Heart left ventricle (tissue), 16 donors: ENCODE data around the gene ZNF835. TPM values are rescaled to one million over a fixed set of nuclear protein-coding genes. Genes with fewer than 3 reads are reported as not detected.

Experiments used
- ATAC-seq, 4 donors: fragments of 200-7000 bp; cut with Tn5 transposase; one replicate each; pipeline ENCODE4 v1.9.1; 2020 to 2022; ENCODE audit warnings: moderate library complexity in 4 of 4, mild to moderate bottlenecking in 3 of 4, moderate number of reproducible peaks in 1 of 4
- DNase-seq, 5 donors: peaks; one replicate each; pipeline ENCODE4 v3.0.0-alpha.2; 2020
- H3K27ac ChIP-seq, 12 donors: fragments of 200-600 bp; sonication (generic) in 4 of 12; one replicate each; pipeline versions ENCODE4 v1.5.0 to v1.8.0; 2016 to 2022; ENCODE audit warnings: mild to moderate bottlenecking in 2 of 12
- H3K27me3 ChIP-seq, 9 donors: fragments of 200-600 bp; sonication (generic) in 2 of 9; one replicate each; pipeline versions ENCODE4 v1.5.1 to v1.8.0; 2016 to 2022; ENCODE audit warnings: mild to moderate bottlenecking in 3 of 9
- H3K36me3 ChIP-seq, 9 donors: fragments of 200-600 bp; sonication (generic) in 2 of 9; one replicate each; pipeline versions ENCODE4 v1.5.0 to v1.8.0; 2018 to 2022; ENCODE audit warnings: mild to moderate bottlenecking in 2 of 9
- H3K4me1 ChIP-seq, 12 donors: fragments of 200-600 bp; sonication (generic) in 4 of 12; one replicate each; pipeline versions ENCODE4 v1.5.0 to v1.8.0; 2016 to 2022; ENCODE audit warnings: mild to moderate bottlenecking in 3 of 12
- H3K4me3 ChIP-seq, 12 donors: fragments of 200-600 bp; sonication (generic) in 4 of 12; one replicate each; pipeline versions ENCODE4 v1.5.0 to v1.8.0; 2017 to 2022; ENCODE audit warnings: mild to moderate bottlenecking in 9 of 12, moderate library complexity in 4 of 12
- H3K9me3 ChIP-seq, 12 donors: fragments of 200-600 bp; sonication (generic) in 4 of 12; one replicate each; pipeline versions ENCODE4 v1.5.0 to v1.8.0; 2016 to 2022; ENCODE audit warnings: mild to moderate bottlenecking in 1 of 12
- CTCF ChIP-seq, 12 donors: fragments of 200-600 bp; sonication (generic) in 4 of 12; IDR thresholded peaks; one replicate each; pipeline versions ENCODE4 v1.5.0 to v1.8.0; 2018 to 2022; ENCODE audit warnings: antibody characterized with exemption in 12 of 12, mild to moderate bottlenecking in 5 of 12
- POLR2A ChIP-seq, 2 donors: fragments of 450-650 bp; IDR thresholded peaks; one replicate each; pipeline ENCODE4 v1.6.1; 2017; ENCODE audit warnings: antibody characterized with exemption in 2 of 2, mild to moderate bottlenecking in 2 of 2, moderate library complexity in 2 of 2
- WGBS, 4 donors: extraction: QIAGEN DNeasy Blood & Tissue Kit in 2 of 4; methylation state at CpG; one replicate each; pipeline versions ENCODE4 v1.1.5 to v1.1.7; 2013 to 2018; 5-methylcytosine and 5-hydroxymethylcytosine counted together
- intact Hi-C, 10 donors: fragments of 100-400 bp; cut with DNase I; formaldehyde crosslinking; loops; one replicate each; pipeline versions ENCODE4 v1.11.1 to v1.14.2; 2022
- polyA plus RNA-seq, 2 donors: library from polyadenylated mRNA; stranded (reverse); fragments of 200-250 nt; gene quantifications; one replicate each; pipeline ENCODE4 v1.2.3, GENCODE V29; 2013
- total RNA-seq, 9 donors: library from RNA; depleted of rRNA in 2 of 9; stranded (reverse); fragments of >200 nt in 2 of 9; fragmentation: NEBNext Ultra II Directional in 3 of 9; extraction: Animal tissue kit (Norgen Biotek cat#: 25700) in 3 of 9; gene quantifications; one replicate each; pipeline versions ENCODE4 v1.1.0 to v1.2.4, GENCODE V29; 2016 to 2023
- donor health status: ischemic (EF 13 %, LVEDD 7.1; RV severe dilation, severe dysfunction).
- donor health status: healthy with polysubstance abuse.
- donor health status: DM: no; HTN: yes; CAD: no.
- donor health status: DM: no; HTN: no; CAD: no.
- donor health status: ischemic (EF 25% LVEDD 6.9; RV normal size, moderate dysfunction).
- donor health status: ischemic (EF 25% LVEDD 5.7; RV mildly dilated, moderate dysfunction).
- donor health status: healthy.
- donor health status: DM: yes; HTN: yes; CAD: no.
- donor health status: ischemic (EF 35%, LVEDD 5.7; RV mildly dilated, moderate dysfunction).
- donor health status: nonischemic (EF 11% LVEDD 7.7; RV severe dilation, severe dysfunction).
- donor health status: DM: yes; HTN: yes; CAD: no.
- donor health status: PGD.
- donor health status: ischemic (EF 29% LVEDD 5.4; RV normal size, mild dysfunction).
- donor health status: nonischemic (EF 23%, LVEDD 6.1; RV moderate dilation, normal function).

The ZNF835 gene
- total and polyA plus RNA-seq, 11 donors = 1.2 to 16.0 (median 4.7) TPM

DNA sequence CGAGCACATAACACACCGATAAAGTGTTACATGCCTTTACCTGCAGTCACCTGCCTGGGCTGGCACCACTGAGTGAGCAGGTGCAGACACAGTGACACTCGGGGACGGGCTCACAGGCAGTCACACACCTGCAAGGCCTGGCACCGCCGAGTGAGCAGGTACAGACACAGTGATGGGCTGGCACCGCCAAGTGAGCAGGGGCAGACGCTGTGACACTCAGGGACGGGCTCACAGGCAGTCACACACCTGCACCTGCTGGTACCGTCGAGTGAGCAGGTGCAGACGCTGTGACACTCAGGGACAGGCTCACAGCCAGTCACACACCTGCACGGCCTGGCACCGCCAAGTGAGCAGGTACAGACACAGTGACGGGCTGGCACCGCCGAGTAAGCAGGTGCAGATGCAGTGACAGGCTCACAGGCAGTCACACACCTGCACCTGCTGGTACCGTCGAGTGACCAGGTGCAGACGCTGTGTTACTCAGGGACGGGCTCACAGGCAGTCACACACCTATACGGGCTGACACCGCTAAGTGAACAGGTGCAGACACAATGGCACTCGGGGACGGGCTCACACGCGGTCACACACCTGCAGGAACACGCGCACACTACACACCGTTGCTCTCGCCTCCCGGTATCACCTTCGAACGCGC, 470 bp downstream of the ZNF835 start:
- H3K27ac ChIP-seq = peak overlapping the region in 10 of 12 donors; percentile 43 to 83 (median 61)
- H3K9me3 ChIP-seq = no peaks in the 10 kb centered on the region
- intact Hi-C loops = loop anchor here in 2 of 10 donors (5.0 kb wide), 2 partner anchors 74 to 164 kb away; partner anchors contain the start of genes ZNF471 (in 1 of the 2) and ZNF71 (in 1 of the 2)
- no peak for TF ChIP-seq CTCF (IDR thresholded peaks at IDR 0.05)
- no peak for TF ChIP-seq POLR2A (IDR thresholded peaks at IDR 0.05)
- H3K36me3 ChIP-seq = no peaks in the 10 kb centered on the region
- ATAC-seq (peak in 2 of 4 donors; percentile 2 to 41), DNase-seq (peak in 3 of 5 donors; percentile 13 to 42 (median 29))
- peak overlapping the region; percentile 57 to 91 (median 82) for H3K4me3 ChIP-seq
- peaks cover 0 to 20% (median 12%) of the 10 kb centered on the region in 12 donors for H3K4me1 ChIP-seq
- WGBS, 4 donors = 28 to 36% (median 32%) methylated on average over 25 to 35 of the region's 35 CpGs
- H3K27me3 ChIP-seq = no peaks in the 10 kb centered on the region

GRCh38 chr19:56670401-56670960, 1.1 kb downstream of the ZNF835 start:
- 72 to 87% (median 83%) methylated on average over 10 to 17 of the region's 17 CpGs for WGBS, 4 donors
- Histone ChIP-seq H3K9me3 (no peaks in the 10 kb centered on the region), H3K36me3 (no peaks in the 10 kb centered on the region), H3K4me1 (peaks cover 0 to 20% (median 12%) of the 10 kb centered on the region in 12 donors), H3K4me3 (peak overlapping the region in 11 of 12 donors; percentile 65 to 91 (median 82)), H3K27ac (no peak overlapping the region), H3K27me3 (no peaks in the 10 kb centered on the region)
- ATAC-seq = peak in 1 of 4 donors; percentile 2
- no peak for TF ChIP-seq POLR2A (IDR thresholded peaks at IDR 0.05)
- no peak for TF ChIP-seq CTCF (IDR thresholded peaks at IDR 0.05)
- intact Hi-C loops = loop anchor here in 2 of 10 donors (5.0 kb wide), 2 partner anchors 73 to 163 kb away; partner anchors contain the start of genes ZNF471 (in 1 of the 2) and ZNF71 (in 1 of the 2)
- DNase-seq = no peak

DNA sequence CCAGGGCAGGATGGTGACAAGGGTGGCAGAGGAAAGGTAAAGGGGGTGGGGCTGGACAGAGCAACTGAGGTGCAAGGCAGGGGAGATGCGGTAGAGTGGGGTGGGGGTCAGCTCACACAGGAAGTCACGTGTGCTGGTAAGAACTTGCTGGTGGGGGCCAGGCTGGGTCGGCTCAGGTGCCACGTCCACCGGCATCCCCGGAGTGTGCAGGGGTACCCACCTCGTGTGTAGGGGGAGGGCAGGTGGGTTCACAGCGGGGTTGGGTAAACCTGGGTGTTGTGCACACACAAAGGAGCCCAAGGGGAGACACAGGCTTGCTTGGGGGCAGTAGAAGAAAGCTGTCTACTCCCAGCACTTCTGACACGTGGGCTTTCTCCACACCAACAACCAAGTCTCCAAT, 2.9 kb downstream of the ZNF835 start:
- no peaks in the 10 kb centered on the region for H3K27me3 ChIP-seq
- intact Hi-C loops = loop anchor here in 2 of 10 donors (5.0 to 10.0 kb wide), 2 partner anchors 71 to 164 kb away; partner anchors contain the start of genes ZNF471 (in 1 of the 2) and ZNF71 (in 1 of the 2)
- peaks cover 0 to 20% (median 12%) of the 10 kb centered on the region in 12 donors for H3K4me1 ChIP-seq
- no peak overlapping the region for H3K27ac ChIP-seq
- no peak overlapping the region for H3K4me3 ChIP-seq
- TF ChIP-seq CTCF (IDR thresholded peaks at IDR 0.05) (no peak), POLR2A (IDR thresholded peaks at IDR 0.05) (no peak)
- ATAC-seq = no peak
- peaks cover 0 to 14% (median 9%) of the 10 kb centered on the region in 9 donors for H3K36me3 ChIP-seq
- 73 to 91% (median 80%) methylated on average over 9 of the region's 9 CpGs for WGBS, 4 donors
- no peak for DNase-seq
- peaks cover 0 to 13% (median 0%) of the 10 kb centered on the region in 12 donors for H3K9me3 ChIP-seq

DNA sequence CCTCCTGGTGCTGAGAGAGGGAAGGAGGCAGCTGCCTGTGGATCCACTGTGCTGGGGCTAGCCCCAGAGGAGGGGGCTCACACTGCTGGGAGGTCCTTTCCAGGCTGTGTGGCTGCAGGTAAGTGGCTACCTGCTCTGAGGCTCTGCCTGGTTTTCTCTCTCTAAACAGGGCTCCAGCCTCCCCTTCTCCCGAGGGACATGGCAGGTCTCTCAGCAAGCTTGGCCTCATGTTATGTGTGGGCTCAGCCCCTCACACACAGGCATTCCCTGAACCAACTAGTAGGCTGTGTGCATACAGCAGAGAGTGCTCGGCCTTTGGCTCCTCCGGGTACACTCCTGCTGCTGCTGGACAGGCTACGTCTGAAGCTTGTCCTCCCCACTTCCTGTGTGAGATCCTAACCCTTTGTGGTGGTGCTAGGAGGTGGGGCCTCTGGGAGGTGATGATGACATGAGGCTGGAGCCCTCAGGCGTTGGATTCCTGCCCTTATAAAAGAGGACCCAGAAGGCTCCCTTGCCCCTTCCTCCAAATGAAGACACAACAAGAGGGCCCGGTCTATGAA, 4.2 kb downstream of the ZNF835 start:
- Histone ChIP-seq H3K36me3 (peaks cover 0 to 26% (median 18%) of the 10 kb centered on the region in 9 donors), H3K4me1 (peaks cover 0 to 20% (median 12%) of the 10 kb centered on the region in 12 donors), H3K27ac (no peak overlapping the region), H3K27me3 (no peaks in the 10 kb centered on the region), H3K4me3 (no peak overlapping the region), H3K9me3 (peaks cover 0 to 17% (median 0%) of the 10 kb centered on the region in 12 donors)
- no peak for TF ChIP-seq CTCF (IDR thresholded peaks at IDR 0.05)
- TF ChIP-seq POLR2A (IDR thresholded peaks at IDR 0.05) = no peak
- WGBS, 4 donors = 68 to 87% (median 70%) methylated on average over 4 to 6 of the region's 6 CpGs
- intact Hi-C loops = loop anchor here in 2 of 10 donors (5.0 to 10.0 kb wide), 2 partner anchors 70 to 163 kb away; partner anchors contain the start of genes ZNF471 (in 1 of the 2) and ZNF71 (in 1 of the 2)
- DNase-seq (no peak), ATAC-seq (no peak)
